ENCODE data around the gene ZMYM3. TPM values are rescaled to one million over a fixed set of nuclear protein-coding genes. Genes with fewer than 3 reads are reported as not detected.
A peak's percentile ranks its signal among the peaks of the same experiment; 100 is the strongest.

Gene ZMYM3
- total RNA-seq, 4 donors from 2014 or later: 10.3 to 17.3 (median 15.5) TPM

DNA sequence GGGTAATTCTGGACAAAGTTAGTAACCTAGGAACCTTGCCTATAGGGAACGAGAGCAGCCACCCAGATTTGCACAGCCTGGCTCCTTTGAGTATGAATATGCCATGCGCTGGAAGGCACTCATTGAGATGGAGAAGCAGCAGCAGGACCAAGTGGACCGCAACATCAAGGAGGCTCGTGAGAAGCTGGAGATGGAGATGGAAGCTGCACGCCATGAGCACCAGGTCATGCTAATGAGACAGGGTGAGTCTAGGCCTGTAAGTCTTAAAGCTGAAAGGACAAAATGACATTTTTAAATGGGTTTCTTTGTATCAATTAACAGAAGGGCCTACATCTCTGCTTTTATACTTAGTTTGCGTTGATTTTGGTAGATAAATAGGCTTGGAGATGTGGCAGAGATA, 42.9 kb upstream of the ZMYM3 start:
- no peaks in the 10 kb centered on the region for H3K9me3 ChIP-seq
- H3K36me3 ChIP-seq: peaks cover 0 to 71% (median 0%) of the 10 kb centered on the region in 3 donors
- no peak overlapping the region for H3K4me3 ChIP-seq
- DNase-seq: no peak
- no peaks in the 10 kb centered on the region for H3K4me1 ChIP-seq
- no peak for TF ChIP-seq POLR2A (IDR thresholded peaks at IDR 0.05)
- TF ChIP-seq, protein P1, sequence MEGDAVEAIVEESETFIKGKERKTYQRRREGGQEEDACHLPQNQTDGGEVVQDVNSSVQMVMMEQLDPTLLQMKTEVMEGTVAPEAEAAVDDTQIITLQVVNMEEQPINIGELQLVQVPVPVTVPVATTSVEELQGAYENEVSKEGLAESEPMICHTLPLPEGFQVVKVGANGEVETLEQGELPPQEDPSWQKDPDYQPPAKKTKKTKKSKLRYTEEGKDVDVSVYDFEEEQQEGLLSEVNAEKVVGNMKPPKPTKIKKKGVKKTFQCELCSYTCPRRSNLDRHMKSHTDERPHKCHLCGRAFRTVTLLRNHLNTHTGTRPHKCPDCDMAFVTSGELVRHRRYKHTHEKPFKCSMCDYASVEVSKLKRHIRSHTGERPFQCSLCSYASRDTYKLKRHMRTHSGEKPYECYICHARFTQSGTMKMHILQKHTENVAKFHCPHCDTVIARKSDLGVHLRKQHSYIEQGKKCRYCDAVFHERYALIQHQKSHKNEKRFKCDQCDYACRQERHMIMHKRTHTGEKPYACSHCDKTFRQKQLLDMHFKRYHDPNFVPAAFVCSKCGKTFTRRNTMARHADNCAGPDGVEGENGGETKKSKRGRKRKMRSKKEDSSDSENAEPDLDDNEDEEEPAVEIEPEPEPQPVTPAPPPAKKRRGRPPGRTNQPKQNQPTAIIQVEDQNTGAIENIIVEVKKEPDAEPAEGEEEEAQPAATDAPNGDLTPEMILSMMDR (IDR thresholded peaks at IDR 0.05): no peak
- H3K27ac ChIP-seq: no peak overlapping the region
- H3K27me3 ChIP-seq: no peaks in the 10 kb centered on the region

DNA sequence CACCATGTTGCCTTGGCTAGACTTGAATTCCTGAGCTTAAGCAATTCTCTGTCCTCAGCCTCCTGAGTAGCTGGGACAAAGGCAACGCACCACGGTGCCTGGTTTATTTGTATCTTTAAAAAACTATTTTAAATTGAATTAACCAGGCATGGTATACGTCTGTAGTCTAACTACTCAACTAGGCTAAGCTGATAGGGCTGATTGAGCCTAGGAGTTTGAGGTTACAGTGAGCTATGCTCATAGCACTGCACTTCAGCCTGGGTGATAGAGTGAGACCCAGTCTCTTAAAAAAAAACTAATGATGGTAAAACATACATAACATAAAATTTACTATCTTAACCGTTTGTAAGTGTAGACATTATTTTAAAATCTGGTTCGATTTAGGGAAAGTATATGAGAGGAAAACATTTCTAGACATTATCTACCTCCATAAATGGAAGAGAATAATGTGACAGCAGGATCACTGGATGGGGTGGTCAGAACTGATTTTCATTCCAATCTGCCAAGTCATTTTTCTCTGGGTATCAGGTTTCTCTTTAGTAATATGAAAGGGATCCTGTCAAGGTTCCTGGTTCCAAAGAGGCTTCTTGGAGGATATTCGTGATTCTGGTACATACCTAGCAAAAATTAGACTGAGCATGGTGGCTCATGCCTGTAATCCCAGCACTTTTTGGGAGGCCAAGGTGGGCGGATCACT, 38.9 kb upstream of the ZMYM3 start:
- no peak overlapping the region for H3K4me3 ChIP-seq
- H3K9me3 ChIP-seq: no peaks in the 10 kb centered on the region
- no peak for DNase-seq
- H3K27me3 ChIP-seq: no peaks in the 10 kb centered on the region
- no peaks in the 10 kb centered on the region for H3K4me1 ChIP-seq
- H3K36me3 ChIP-seq: peaks cover 0 to 60% (median 0%) of the 10 kb centered on the region in 3 donors
- H3K27ac ChIP-seq: no peak overlapping the region
- TF ChIP-seq, protein P1 (IDR thresholded peaks at IDR 0.05): no peak
- TF ChIP-seq POLR2A (IDR thresholded peaks at IDR 0.05): no peak

DNA sequence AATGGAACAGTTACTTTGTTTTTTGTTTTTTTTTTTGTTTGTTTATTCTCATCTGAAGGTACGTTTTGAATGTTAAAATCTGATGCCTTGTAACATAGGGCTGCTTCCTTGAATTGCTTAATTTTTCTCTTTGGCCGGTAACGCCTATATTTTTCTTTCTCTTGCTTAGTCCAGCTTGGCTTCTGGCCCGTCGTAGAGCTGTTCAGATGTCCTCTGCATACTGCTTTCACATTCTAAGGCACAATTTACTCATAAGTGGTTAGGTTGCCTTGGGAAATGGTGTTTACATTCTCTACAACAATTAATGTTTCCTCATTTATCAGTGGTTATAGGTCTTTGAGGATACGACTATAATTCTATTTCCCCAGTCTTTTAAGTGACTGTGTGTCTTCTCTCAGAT, 37.4 kb upstream of the ZMYM3 start:
- H3K4me1 ChIP-seq: no peaks in the 10 kb centered on the region
- H3K27me3 ChIP-seq: no peaks in the 10 kb centered on the region
- H3K4me3 ChIP-seq: no peak overlapping the region
- H3K9me3 ChIP-seq: no peaks in the 10 kb centered on the region
- no peak for DNase-seq
- no peak for TF ChIP-seq POLR2A (IDR thresholded peaks at IDR 0.05)
- TF ChIP-seq, protein P1 (IDR thresholded peaks at IDR 0.05): no peak
- no peak overlapping the region for H3K27ac ChIP-seq
- peaks cover 0 to 46% (median 0%) of the 10 kb centered on the region in 3 donors for H3K36me3 ChIP-seq

DNA sequence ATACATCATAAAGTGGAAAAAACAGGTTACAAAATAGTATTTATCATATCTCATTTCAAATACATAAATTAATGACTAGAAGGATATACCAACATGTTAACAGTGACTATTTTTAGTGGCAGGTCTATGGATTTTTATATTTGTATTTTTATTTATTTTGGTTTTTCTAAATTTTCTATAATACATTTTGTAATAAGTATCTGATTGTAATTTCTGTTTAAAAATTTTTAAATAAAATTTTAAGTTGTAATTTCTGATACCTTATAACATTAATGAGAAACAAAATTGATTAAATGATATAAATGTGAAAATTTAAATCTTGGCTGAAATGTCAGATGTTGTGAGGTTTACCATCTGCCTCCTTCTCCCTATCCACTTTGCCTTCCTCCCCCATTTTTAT, 32.0 kb upstream of the ZMYM3 start:
- Histone ChIP-seq H3K9me3 (no peaks in the 10 kb centered on the region), H3K4me1 (no peaks in the 10 kb centered on the region), H3K27me3 (no peaks in the 10 kb centered on the region), H3K27ac (no peak overlapping the region), H3K4me3 (peak overlapping the region in 1 of 4 donors; percentile 66), H3K36me3 (peaks cover 0 to 4% (median 0%) of the 10 kb centered on the region in 3 donors)
- no peak for TF ChIP-seq POLR2A (IDR thresholded peaks at IDR 0.05)
- TF ChIP-seq, protein P1 (IDR thresholded peaks at IDR 0.05): no peak
- DNase-seq: no peak

DNA sequence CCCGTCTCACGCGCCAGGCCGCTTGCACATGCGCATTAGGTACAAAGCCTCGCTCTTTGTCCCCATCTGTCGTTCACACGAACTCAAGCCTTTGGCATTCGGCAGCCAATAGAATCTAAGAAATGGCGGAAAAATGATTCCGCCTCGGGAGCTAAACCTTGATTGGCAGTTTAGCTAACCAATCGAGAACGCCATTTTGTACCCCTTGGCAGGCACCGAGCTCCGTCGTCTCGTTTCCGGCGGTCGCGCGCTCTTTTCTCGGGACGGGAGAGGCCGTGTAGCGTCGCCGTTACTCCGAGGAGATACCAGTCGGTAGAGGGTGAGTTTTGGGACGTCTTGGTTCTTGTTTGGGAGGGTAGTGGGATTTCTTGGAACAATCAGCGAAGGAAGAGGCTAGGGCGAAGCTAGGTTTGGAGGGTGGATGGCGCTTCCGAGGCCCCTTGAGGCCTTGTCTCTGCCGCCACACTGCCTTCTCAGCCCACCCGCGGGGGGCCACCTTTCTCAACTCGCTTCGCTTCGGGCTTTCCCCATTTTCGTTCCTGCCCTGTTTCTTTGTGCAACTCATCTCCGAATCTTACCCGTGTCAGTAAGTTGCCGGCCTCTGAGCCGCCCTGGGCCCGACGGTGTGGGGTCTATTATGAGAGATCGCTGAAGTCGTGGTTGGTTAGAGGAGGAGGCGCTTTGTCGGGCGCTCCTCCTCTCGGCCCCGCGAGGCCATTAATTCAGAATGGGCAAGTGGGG, 29.6 kb upstream of the ZMYM3 start, which contains the start of gene NONO:
Gene NONO (plus strand): TSS at position 233 of the 741 bp plus-strand sequence. CDS start 7,003 bp downstream, outside the sequence.
- Histone ChIP-seq H3K4me3 (peak within 1 kb of the TSS; percentile 48 to 66 (median 64)), H3K27me3 (no peaks in the 10 kb centered on the region), H3K9me3 (no peaks in the 10 kb centered on the region), H3K4me1 (no peaks in the 10 kb centered on the region), H3K27ac (peak within 1 kb of the TSS; percentile 74 to 93 (median 91)), H3K36me3 (no peaks in the 10 kb centered on the region)
- TF ChIP-seq, protein P1 (IDR thresholded peaks at IDR 0.05): no peak
- TF ChIP-seq POLR2A (IDR thresholded peaks at IDR 0.05): peak; percentile 52 to 70
- peak; percentile 80 to 92 (median 81) for DNase-seq
